K562 (cell line): ENCODE measurements around the gene PDE6G. TPM values are rescaled to one million over a fixed set of nuclear protein-coding genes. Genes with fewer than 3 reads are reported as not detected.

Experiments
- ARHGAP35 ChIP-seq: fragments of 450-650 bp; IDR thresholded peaks from 2 replicates; pipeline ENCODE4 v1.6.1; 2018; ENCODE audit not compliant: partially characterized antibody
- ATF1 ChIP-seq, 2 experiments: fragments of 450-650 bp in 1 of 2; IDR thresholded peaks; 2 replicates each; pipeline ENCODE4 v1.6.1; 2016; ENCODE audit warnings: missing compliant biosample characterization in 1 of 2, missing genetic modification characterization in 1 of 2
- NFYB ChIP-seq: IDR thresholded peaks from 2 replicates; pipeline ENCODE4 v1.6.1; 2011; ENCODE audit warnings: mild to moderate bottlenecking, moderate library complexity; ENCODE audit not compliant: insufficient read length; ENCODE audit errors: extremely low read depth
- POU5F1 ChIP-seq: fragments of 150-350 bp; IDR thresholded peaks from 2 replicates; pipeline ENCODE4 v1.6.1; 2014; ENCODE audit warnings: borderline replicate concordance, low read length, low read depth, mild to moderate bottlenecking; ENCODE audit not compliant: partially characterized antibody
- SMARCE1 ChIP-seq: fragments of 450-650 bp; IDR thresholded peaks from 2 replicates; pipeline ENCODE4 v1.7.1; 2016; ENCODE audit warnings: mild to moderate bottlenecking
- TOE1 ChIP-seq, 2 experiments: fragments of 450-650 bp in 1 of 2; sonication (generic) in 1 of 2; formaldehyde crosslinking in 1 of 2; IDR thresholded peaks; 2 replicates each; pipeline versions ENCODE4 v1.7.1 to v1.8.0; 2016 to 2022; ENCODE audit warnings: borderline replicate concordance in 2 of 2, mild to moderate bottlenecking in 2 of 2, antibody characterized with exemption in 1 of 2, inconsistent platforms in 1 of 2, low read depth in 1 of 2, missing genetic modification reagents in 1 of 2, moderate library complexity in 1 of 2
- ZBTB1 ChIP-seq: sonication (generic); formaldehyde crosslinking; IDR thresholded peaks from 2 replicates; pipeline ENCODE4 v1.8.1; 2023; ENCODE audit warnings: missing genetic modification reagents, low read depth, mild to moderate bottlenecking, borderline replicate concordance
- ZFX ChIP-seq: sonication (generic); formaldehyde crosslinking; IDR thresholded peaks from 2 replicates; pipeline ENCODE4 v1.8.0; 2022; ENCODE audit warnings: mild to moderate bottlenecking, missing genetic modification reagents, moderate library complexity
- ZNF347 ChIP-seq: fragments of 450-650 bp; formaldehyde crosslinking; IDR thresholded peaks from 2 replicates; pipeline ENCODE4 v1.4.0; 2020; ENCODE audit warnings: low read depth, mild to moderate bottlenecking, moderate library complexity
- ZNF551 ChIP-seq: fragments of 250-450 bp; sonication (Bioruptor Pico); IDR thresholded peaks from 2 replicates; pipeline ENCODE4 v1.5.0; 2021; ENCODE audit warnings: mild to moderate bottlenecking, moderate library complexity
- ZNF830 ChIP-seq: fragments of 250-450 bp; sonication (Bioruptor Pico); IDR thresholded peaks from 2 replicates; pipeline ENCODE4 v1.5.0; 2021; ENCODE audit warnings: mild to moderate bottlenecking
- polyA plus RNA-seq, 8 experiments: library from polyadenylated mRNA; depleted of rRNA in 4 of 8; stranded (reverse) in 5 of 8; unstranded in 3 of 8; fragments of >200 nt; fragmentation: Nextera tagmentation in 2 of 8; fragmentation: Illumina TruSeq in 1 of 8; extraction: Ambion mirVana in 2 of 8; extraction: Trizol in 1 of 8; gene quantifications; 2 replicates each; pipeline versions ENCODE4 v1.2.1 to v1.2.3, GENCODE V29; 2011 to 2014; ENCODE audit warnings: inconsistent platforms in 1 of 8, missing spikeins in 1 of 8
- total RNA-seq, 7 experiments: library from RNA; depleted of rRNA in 6 of 7; stranded (reverse); fragments of >200 nt in 6 of 7; fragmentation: Illumina TruSeq in 2 of 7; extraction: Trizol in 2 of 7; gene quantifications; 2 replicates each; pipeline versions ENCODE4 v1.2.1 to v1.2.3, GENCODE V29; 2011 to 2021; ENCODE audit warnings: low replicate concordance in 1 of 7
- TF ChIP-seq, protein P1 (sequence below): fragments of 450-650 bp; formaldehyde crosslinking; IDR thresholded peaks from 2 replicates; pipeline ENCODE4 v1.4.0; 2020; ENCODE audit warnings: mild to moderate bottlenecking, moderate library complexity
- TF ChIP-seq, protein P2 (sequence below): fragments of 450-650 bp; IDR thresholded peaks from 2 replicates; pipeline ENCODE4 v1.6.1; 2016
- TF ChIP-seq, protein P3 (sequence below): sonication (generic); formaldehyde crosslinking; IDR thresholded peaks from 2 replicates; pipeline ENCODE4 v1.8.0; 2023; ENCODE audit warnings: mild to moderate bottlenecking, missing genetic modification reagents
- TF ChIP-seq, protein P4 (sequence below): fragments of 250-450 bp; sonication (Bioruptor Pico); IDR thresholded peaks from 2 replicates; pipeline ENCODE4 v1.8.0; 2021; ENCODE audit warnings: mild to moderate bottlenecking, moderate library complexity
- TF ChIP-seq, protein P5 (sequence below): conservative IDR thresholded peaks from 2 replicates; pipeline ENCODE4 v1.6.1; 2011; ENCODE audit warnings: low read depth, mild to moderate bottlenecking, low read length; ENCODE audit not compliant: control insufficient read depth

The PDE6G gene
- total and polyA plus RNA-seq, 9 of the 15 experiments (the other 6 are each of a cell fraction or from before 2014, with no cell fraction given): 0.14 to 0.59 TPM; not detected in 7

DNA sequence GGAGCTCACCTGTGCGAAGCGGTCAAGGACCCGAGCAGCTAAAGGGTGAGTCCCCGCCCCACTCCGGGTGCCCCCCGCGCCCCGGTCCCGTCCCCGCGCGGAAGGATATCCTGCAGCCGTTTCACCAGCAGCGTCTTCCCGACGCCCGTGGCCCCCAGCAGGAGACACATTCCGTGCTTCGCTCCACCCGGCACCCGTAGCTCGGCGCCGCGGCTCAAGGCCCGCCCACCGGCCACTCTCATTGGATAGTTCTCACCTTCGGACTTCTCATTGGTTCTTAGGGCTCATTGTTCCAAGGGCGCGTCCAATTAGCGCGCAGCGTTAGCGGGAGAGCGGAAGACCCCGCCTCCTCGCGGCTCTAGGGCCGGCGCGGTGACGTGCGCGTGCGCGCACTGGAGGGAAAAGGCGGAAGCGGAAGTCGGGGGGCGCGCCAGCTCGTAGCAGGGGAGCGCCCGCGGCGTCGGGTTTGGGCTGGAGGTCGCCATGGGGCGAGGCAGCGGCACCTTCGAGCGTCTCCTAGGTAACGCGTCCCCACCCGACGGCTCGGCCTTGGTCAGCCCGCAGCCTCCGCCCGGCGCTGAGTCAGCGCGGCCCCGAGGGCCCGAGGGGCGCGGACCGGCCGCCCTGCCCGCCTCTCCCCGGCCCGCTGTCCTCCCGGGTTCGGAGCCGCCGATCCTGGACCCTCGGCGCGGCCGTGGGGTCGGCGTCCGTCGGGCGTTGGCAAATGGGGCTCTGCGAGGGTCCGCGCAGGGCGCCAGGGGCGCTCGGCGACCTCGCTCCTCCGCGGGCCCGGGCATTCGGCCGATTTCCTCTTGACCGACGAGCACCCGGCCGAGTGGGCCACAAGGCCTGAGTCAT, 27.5 kb upstream of the PDE6G start, which contains the start of the genes ARL16 and HGS (continued):
- TF ChIP-seq, protein P1, sequence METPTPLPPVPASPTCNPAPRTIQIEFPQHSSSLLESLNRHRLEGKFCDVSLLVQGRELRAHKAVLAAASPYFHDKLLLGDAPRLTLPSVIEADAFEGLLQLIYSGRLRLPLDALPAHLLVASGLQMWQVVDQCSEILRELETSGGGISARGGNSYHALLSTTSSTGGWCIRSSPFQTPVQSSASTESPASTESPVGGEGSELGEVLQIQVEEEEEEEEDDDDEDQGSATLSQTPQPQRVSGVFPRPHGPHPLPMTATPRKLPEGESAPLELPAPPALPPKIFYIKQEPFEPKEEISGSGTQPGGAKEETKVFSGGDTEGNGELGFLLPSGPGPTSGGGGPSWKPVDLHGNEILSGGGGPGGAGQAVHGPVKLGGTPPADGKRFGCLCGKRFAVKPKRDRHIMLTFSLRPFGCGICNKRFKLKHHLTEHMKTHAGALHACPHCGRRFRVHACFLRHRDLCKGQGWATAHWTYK: 0 out of 2 replicates have a peak, but pooled peaks have one; percentile 35
- TF ChIP-seq, protein P2, sequence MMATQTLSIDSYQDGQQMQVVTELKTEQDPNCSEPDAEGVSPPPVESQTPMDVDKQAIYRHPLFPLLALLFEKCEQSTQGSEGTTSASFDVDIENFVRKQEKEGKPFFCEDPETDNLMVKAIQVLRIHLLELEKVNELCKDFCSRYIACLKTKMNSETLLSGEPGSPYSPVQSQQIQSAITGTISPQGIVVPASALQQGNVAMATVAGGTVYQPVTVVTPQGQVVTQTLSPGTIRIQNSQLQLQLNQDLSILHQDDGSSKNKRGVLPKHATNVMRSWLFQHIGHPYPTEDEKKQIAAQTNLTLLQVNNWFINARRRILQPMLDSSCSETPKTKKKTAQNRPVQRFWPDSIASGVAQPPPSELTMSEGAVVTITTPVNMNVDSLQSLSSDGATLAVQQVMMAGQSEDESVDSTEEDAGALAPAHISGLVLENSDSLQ: peak; percentile 59
- TF ChIP-seq, protein P3, sequence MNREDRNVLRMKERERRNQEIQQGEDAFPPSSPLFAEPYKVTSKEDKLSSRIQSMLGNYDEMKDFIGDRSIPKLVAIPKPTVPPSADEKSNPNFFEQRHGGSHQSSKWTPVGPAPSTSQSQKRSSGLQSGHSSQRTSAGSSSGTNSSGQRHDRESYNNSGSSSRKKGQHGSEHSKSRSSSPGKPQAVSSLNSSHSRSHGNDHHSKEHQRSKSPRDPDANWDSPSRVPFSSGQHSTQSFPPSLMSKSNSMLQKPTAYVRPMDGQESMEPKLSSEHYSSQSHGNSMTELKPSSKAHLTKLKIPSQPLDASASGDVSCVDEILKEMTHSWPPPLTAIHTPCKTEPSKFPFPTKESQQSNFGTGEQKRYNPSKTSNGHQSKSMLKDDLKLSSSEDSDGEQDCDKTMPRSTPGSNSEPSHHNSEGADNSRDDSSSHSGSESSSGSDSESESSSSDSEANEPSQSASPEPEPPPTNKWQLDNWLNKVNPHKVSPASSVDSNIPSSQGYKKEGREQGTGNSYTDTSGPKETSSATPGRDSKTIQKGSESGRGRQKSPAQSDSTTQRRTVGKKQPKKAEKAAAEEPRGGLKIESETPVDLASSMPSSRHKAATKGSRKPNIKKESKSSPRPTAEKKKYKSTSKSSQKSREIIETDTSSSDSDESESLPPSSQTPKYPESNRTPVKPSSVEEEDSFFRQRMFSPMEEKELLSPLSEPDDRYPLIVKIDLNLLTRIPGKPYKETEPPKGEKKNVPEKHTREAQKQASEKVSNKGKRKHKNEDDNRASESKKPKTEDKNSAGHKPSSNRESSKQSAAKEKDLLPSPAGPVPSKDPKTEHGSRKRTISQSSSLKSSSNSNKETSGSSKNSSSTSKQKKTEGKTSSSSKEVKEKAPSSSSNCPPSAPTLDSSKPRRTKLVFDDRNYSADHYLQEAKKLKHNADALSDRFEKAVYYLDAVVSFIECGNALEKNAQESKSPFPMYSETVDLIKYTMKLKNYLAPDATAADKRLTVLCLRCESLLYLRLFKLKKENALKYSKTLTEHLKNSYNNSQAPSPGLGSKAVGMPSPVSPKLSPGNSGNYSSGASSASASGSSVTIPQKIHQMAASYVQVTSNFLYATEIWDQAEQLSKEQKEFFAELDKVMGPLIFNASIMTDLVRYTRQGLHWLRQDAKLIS (CRISPR knock-in tag): 0 out of 2 replicates have a peak, but pooled peaks have one; percentile 21
- TF ChIP-seq, protein P4, sequence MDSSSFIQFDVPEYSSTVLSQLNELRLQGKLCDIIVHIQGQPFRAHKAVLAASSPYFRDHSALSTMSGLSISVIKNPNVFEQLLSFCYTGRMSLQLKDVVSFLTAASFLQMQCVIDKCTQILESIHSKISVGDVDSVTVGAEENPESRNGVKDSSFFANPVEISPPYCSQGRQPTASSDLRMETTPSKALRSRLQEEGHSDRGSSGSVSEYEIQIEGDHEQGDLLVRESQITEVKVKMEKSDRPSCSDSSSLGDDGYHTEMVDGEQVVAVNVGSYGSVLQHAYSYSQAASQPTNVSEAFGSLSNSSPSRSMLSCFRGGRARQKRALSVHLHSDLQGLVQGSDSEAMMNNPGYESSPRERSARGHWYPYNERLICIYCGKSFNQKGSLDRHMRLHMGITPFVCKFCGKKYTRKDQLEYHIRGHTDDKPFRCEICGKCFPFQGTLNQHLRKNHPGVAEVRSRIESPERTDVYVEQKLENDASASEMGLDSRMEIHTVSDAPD (CRISPR knock-in tag): no peak
- TF ChIP-seq POU5F1: peak; percentile 65
- peak; percentile 68; the same call in 1 of the 2 replicates for TF ChIP-seq TOE1 (IDR thresholded peaks at IDR 0.05; ENCODE audit: borderline replicate concordance)
- no peak for TF ChIP-seq TOE1 (CRISPR knock-in tag; IDR thresholded peaks at IDR 0.05; ENCODE audit: borderline replicate concordance, low read depth)
- no peak; the same call in 1 of the 2 replicates for TF ChIP-seq ATF1 (CRISPR knock-in tag; IDR thresholded peaks at IDR 0.05)
- peak; percentile 91 for TF ChIP-seq ATF1 (tag; IDR thresholded peaks at IDR 0.05)
- peak; percentile 57 for TF ChIP-seq ZFX
- no peak for TF ChIP-seq SMARCE1
- TF ChIP-seq ARHGAP35: no peak
- TF ChIP-seq, protein P5, sequence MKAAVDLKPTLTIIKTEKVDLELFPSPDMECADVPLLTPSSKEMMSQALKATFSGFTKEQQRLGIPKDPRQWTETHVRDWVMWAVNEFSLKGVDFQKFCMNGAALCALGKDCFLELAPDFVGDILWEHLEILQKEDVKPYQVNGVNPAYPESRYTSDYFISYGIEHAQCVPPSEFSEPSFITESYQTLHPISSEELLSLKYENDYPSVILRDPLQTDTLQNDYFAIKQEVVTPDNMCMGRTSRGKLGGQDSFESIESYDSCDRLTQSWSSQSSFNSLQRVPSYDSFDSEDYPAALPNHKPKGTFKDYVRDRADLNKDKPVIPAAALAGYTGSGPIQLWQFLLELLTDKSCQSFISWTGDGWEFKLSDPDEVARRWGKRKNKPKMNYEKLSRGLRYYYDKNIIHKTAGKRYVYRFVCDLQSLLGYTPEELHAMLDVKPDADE: peak; percentile 84
- no peak for TF ChIP-seq ZNF551 (CRISPR knock-in tag)
- TF ChIP-seq ZNF830 (CRISPR knock-in tag): no peak
- TF ChIP-seq NFYB: peak; percentile 94
- no peak for TF ChIP-seq ZNF347 (CRISPR knock-in tag)
- no peak; the same call in 1 of the 2 replicates for TF ChIP-seq ZBTB1 (CRISPR knock-in tag)
